ENCODE results near the gene TNFRSF19. TPM values are rescaled to one million over a fixed set of nuclear protein-coding genes. Genes with fewer than 3 reads are reported as not detected.

Gene TNFRSF19
- total RNA-seq, 1 donor from 2014 or later, result not detected

DNA sequence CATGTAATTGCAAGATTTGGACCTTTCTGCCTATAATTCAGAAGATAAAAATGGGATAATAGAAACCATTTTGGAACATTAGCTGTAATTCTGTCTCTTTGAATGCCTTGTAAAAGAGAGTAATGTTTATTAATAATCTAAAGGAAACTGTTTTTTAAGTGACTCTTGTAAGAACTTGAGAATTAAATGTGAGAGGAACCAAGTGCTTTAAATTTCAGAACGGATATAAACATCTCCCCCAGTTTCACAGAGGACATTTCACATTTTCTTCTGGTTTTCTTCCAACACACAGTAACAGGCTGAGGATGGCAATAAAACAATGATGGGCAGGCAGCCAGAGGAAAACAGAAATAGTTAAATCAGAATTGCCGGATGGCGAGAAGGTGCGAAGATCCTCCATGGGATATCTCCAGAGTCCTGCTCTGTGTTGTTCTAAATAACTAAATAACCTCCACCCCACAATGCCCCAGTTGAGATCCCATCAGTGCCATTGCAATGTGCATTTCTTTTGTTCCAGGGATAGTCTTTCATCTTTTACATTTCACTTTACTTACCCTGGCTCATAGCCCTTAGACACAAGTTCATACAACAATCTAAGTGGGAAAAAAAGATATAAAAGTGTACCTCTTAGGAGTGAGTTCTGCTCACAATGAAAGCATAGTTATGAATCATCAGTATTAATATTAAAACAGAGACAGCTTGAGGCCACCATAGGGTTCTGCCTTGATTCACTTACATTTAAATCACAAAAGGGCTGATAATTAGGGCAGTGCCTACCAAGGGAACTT, 73.3 kb downstream of the TNFRSF19 start:
- ChIA-PET CTCF (no interaction called here), POLR2A (no interaction called here)
- ATAC-seq (ENCODE audit: low read depth) (no peak), DNase-seq (no peak)
- peaks cover 5% of the 10 kb centered on the region for H3K27me3 Mint-ChIP-seq
- intact Hi-C loops (cut with micrococcal nuclease), result no loop called here
- H3K4me3 Mint-ChIP-seq, result no peak overlapping the region
- H3K27ac Mint-ChIP-seq, result no peak overlapping the region
- no peaks in the 10 kb centered on the region for H3K4me1 Mint-ChIP-seq
- no peaks in the 10 kb centered on the region for H3K36me3 Mint-ChIP-seq (ENCODE audit: low read depth)
- no peaks in the 10 kb centered on the region for H3K9me3 Mint-ChIP-seq
- TF ChIP-seq, protein P1, sequence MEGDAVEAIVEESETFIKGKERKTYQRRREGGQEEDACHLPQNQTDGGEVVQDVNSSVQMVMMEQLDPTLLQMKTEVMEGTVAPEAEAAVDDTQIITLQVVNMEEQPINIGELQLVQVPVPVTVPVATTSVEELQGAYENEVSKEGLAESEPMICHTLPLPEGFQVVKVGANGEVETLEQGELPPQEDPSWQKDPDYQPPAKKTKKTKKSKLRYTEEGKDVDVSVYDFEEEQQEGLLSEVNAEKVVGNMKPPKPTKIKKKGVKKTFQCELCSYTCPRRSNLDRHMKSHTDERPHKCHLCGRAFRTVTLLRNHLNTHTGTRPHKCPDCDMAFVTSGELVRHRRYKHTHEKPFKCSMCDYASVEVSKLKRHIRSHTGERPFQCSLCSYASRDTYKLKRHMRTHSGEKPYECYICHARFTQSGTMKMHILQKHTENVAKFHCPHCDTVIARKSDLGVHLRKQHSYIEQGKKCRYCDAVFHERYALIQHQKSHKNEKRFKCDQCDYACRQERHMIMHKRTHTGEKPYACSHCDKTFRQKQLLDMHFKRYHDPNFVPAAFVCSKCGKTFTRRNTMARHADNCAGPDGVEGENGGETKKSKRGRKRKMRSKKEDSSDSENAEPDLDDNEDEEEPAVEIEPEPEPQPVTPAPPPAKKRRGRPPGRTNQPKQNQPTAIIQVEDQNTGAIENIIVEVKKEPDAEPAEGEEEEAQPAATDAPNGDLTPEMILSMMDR (IDR thresholded peaks at IDR 0.05), result no peak

DNA sequence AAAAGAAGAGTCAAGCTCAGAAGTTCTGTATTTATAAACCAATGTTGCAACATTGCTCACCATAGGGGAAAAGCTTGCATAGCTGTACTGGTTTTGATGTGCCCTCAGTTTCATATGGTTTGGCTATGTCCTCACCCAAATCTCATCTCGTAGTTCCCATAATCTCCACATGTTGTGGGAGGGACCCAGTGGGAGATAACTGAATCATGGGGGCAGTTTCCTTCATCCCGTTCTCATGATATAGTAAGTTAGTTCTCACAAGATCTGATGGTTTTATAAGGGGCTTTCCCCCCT, 73.9 kb downstream of the TNFRSF19 start:
- POLR2A ChIA-PET, result no interaction called here
- ATAC-seq (ENCODE audit: low read depth), result no peak

DNA sequence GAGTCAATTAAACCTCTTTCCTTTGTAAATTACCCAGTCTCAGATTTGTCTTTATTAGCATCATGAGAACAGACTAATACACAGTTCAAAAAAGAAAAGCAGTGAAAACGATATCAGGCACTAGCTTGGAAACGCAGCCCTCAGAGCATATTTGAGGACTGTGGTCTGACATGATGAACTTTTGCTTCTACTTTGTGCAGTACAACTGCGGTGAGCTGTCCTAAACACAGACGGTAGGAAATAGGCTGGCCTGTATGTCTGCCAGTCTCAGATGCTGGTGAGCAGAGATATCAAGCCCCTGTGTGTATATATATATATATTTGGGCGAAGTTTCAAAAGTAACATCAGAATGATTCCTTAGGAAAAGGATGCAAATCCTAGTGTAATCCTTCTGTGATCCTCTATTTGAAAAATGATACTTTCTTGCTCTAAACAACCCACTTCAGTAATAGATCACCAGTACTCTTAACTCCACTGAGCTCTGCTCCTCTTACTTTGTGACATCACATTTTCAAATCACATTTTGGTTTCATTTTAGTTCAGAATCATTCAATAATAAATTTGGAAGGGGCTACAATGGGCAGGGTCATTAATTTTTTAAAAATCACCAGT, 74.4 kb downstream of the TNFRSF19 start:
- DNase-seq (no peak), ATAC-seq (ENCODE audit: low read depth) (no peak)
- POLR2A ChIA-PET, result no interaction called here
- CTCF ChIA-PET, result no interaction called here
- Mint-ChIP-seq H3K27ac (no peak overlapping the region), H3K4me1 (no peaks in the 10 kb centered on the region), H3K4me3 (no peak overlapping the region), H3K9me3 (no peaks in the 10 kb centered on the region), H3K27me3 (peaks cover 5% of the 10 kb centered on the region), H3K36me3 (ENCODE audit: low read depth) (no peaks in the 10 kb centered on the region)
- intact Hi-C loops (cut with micrococcal nuclease), result no loop called here
- TF ChIP-seq, protein P1 (IDR thresholded peaks at IDR 0.05), result no peak

More for the DNA sequence above, 73.9 kb downstream of the TNFRSF19 start:
- Mint-ChIP-seq H3K36me3 (ENCODE audit: low read depth) (no peaks in the 10 kb centered on the region), H3K4me1 (no peaks in the 10 kb centered on the region), H3K27me3 (peaks cover 5% of the 10 kb centered on the region), H3K4me3 (no peak overlapping the region), H3K27ac (no peak overlapping the region), H3K9me3 (no peaks in the 10 kb centered on the region)
- no peak for DNase-seq
- TF ChIP-seq, protein P1 (IDR thresholded peaks at IDR 0.05), result no peak
- CTCF ChIA-PET, result no interaction called here
- intact Hi-C loops (cut with micrococcal nuclease), result no loop called here

DNA sequence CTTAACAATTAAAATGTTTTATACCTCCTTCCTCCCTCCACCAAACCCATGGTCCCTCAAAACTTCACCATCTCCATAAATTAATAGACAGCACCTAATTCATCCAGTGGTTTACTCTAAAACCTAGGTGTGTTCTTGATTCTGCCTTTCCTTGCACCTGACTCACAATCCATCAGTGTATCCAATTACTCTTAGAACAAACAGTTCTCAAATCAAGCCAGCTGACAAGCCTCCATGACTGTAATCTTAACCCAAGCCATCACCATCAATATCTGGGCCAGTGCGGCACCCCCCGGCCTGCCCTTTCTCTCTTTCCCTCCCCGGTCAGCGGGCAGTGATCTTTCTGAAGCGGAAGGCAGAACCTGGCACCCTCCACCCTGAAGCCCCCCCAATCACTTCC, 75.6 kb downstream of the TNFRSF19 start:
- Mint-ChIP-seq H3K27me3 (peaks cover 12% of the 10 kb centered on the region), H3K4me3 (no peak overlapping the region), H3K9me3 (no peaks in the 10 kb centered on the region), H3K4me1 (no peaks in the 10 kb centered on the region), H3K27ac (no peak overlapping the region), H3K36me3 (ENCODE audit: low read depth) (no peaks in the 10 kb centered on the region)
- no peak for ATAC-seq (ENCODE audit: low read depth)
- intact Hi-C loops (cut with micrococcal nuclease), result no loop called here
- CTCF ChIA-PET, result no interaction called here
- no peak for DNase-seq
- POLR2A ChIA-PET, result no interaction called here
- TF ChIP-seq, protein P1 (IDR thresholded peaks at IDR 0.05), result no peak

DNA sequence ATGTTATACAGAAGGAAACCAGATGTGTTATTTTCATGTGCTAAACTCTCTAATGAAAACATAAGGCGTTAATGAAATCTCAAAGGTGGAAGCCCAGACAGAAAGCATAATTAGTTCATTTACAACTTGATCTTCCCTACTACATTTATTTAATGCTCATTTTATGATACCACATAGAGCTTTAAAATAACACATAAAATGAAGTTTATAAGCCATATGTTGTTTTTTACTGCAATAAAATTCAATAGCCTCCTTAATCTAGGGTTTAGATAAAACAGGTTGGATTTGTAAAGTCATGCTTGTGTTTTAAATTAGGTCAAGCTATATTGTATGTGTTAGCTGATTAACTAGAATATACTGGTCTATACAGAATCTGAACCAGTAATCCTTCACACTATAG, 81.2 kb downstream of the TNFRSF19 start:
- Mint-ChIP-seq H3K4me1 (no peaks in the 10 kb centered on the region), H3K4me3 (no peak overlapping the region), H3K9me3 (no peaks in the 10 kb centered on the region), H3K36me3 (ENCODE audit: low read depth) (no peaks in the 10 kb centered on the region), H3K27ac (no peak overlapping the region), H3K27me3 (peaks cover 28% of the 10 kb centered on the region)
- ChIA-PET CTCF (no interaction called here), POLR2A (no interaction called here)
- intact Hi-C loops (cut with micrococcal nuclease), result no loop called here
- ATAC-seq (ENCODE audit: low read depth), result no peak
- DNase-seq, result no peak
- TF ChIP-seq, protein P1 (IDR thresholded peaks at IDR 0.05), result no peak
